Stimulated activated CD8-positive, alpha-beta memory T cell treated with anti-CD3 and anti-CD28 coated beads, Interleukin-12 subunit alpha, Interleukin-12 subunit beta, amount 100 ng/mL, for 4 hours (primary cell): ENCODE data around the gene EYA2.

Experiments used
- DNase-seq: peaks from one replicate; pipeline ENCODE4 v3.0.0-alpha.2; 2020; ENCODE audit warnings: low read depth

The EYA2 gene

DNA sequence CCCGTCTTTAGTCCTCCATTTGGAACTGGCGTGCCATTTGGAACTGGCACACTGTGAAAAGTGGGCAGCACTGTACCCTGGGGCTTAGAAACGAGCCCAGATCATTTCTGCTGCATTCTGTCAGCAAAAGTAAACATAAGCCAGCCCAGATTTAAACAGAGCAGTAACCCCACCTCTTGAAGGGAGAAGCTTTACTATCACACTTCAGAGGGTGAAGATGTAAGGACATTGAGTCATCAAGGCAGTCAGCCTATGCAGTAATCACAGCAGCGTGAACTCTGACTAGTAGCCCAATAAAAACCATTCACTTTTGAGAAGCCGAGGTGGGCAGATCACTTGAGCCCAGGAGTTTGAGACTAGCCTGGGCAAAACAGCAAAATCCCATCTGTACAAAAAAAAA is 216.9 kb downstream of the EYA2 start:
- no peak for DNase-seq

DNA sequence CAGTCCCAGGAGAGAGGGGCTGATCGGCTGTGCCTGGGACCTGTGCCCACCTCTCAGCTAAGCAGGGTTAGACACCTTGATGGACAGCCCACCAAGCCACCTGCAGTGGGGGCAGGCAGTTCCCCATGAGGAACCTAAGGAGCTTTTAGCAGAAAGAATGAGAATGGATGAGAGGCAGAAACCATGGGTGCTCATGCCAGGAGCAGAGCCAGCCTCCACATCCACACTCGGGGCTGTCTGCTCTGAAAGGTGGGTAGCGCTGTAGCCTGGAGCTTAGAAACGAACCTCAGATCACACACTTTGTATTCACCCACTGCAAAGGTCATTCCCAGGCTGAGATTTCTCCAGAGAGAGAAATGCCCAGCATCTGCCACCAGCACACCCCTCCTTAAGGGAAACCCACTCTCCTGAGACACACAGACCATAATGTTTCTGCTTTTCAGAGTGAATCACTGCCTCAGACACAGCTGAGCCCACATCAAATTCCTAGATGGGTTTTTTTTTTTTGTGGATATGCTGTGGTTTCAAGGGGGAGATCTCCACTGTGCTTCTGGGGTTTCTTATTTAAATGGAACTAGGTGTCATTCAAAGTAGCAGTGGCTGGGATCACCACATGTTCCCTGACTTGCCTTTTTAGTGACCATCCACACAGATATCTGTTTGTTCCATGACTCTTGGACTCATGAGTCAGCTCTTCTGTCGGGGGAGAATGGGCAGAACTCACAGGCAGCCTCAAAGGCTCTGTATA is 218.9 kb downstream of the EYA2 start:
- no peak for DNase-seq

DNA sequence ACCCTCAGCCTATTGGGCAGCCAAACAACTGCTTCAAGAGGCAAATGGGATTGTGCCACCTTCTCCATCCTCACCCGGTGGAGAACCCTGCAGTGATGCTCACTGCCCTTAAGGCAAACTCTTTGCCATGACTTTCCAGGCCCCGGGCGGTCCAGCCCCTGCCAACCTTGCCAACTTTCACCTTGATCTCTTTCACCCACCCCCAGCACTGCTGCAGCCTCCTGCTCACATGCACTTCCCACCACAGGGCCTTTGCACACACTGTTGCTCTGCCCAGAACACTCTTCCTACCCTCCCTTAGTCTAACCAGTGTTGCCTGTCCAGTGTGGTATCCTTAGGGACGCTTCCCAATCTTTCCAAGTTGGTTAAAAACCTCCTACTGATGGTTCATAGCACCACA is 221.1 kb downstream of the EYA2 start:
- DNase-seq: no peak

- DNase-seq: no peak
Measured at GRCh38 chr20:47117371-47117770, 222.7 kb downstream of the EYA2 start.

- DNase-seq: no peak
Measured at GRCh38 chr20:47117773-47118172, 223.1 kb downstream of the EYA2 start.

- DNase-seq: no peak
Measured at GRCh38 chr20:47118206-47118605, 223.6 kb downstream of the EYA2 start.

- DNase-seq: no peak
Measured at GRCh38 chr20:47118641-47119040, 224.0 kb downstream of the EYA2 start.

DNA sequence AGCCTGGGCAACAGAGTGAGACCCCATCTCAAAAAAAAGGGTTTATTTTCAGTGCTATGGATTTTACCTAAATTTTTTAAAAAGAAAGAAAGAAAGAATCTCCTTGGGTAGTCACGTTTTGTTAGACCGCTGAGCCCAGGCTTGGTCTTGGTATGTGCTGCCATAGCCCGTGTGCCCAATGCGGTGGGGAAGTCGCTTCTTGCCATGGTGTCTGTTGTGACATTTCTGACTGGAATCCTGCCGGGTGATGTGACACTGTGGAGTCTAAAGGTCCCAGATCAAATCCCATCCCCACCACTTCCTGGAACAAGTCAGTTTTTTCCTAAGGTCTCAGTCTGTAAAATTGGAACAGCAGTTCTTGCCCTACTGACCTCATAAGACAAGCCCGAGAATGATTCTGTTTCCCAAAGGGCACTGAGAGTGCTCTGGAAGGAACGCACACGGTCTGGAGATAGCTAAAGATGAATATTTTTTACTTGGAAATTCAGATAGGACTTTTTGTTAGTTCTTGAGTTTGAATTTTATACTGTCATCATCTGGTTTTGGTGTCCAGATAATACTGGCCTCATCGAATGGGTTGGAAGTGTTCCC is 225.8 kb downstream of the EYA2 start:
- no peak for DNase-seq

- DNase-seq: no peak
Measured at GRCh38 chr20:47122560-47122959, 227.9 kb downstream of the EYA2 start.

- no peak for DNase-seq
Measured at GRCh38 chr20:47124181-47124717, 229.6 kb downstream of the EYA2 start.

- no peak for DNase-seq
Measured at GRCh38 chr20:47125508-47125757, 230.8 kb downstream of the EYA2 start.

DNA sequence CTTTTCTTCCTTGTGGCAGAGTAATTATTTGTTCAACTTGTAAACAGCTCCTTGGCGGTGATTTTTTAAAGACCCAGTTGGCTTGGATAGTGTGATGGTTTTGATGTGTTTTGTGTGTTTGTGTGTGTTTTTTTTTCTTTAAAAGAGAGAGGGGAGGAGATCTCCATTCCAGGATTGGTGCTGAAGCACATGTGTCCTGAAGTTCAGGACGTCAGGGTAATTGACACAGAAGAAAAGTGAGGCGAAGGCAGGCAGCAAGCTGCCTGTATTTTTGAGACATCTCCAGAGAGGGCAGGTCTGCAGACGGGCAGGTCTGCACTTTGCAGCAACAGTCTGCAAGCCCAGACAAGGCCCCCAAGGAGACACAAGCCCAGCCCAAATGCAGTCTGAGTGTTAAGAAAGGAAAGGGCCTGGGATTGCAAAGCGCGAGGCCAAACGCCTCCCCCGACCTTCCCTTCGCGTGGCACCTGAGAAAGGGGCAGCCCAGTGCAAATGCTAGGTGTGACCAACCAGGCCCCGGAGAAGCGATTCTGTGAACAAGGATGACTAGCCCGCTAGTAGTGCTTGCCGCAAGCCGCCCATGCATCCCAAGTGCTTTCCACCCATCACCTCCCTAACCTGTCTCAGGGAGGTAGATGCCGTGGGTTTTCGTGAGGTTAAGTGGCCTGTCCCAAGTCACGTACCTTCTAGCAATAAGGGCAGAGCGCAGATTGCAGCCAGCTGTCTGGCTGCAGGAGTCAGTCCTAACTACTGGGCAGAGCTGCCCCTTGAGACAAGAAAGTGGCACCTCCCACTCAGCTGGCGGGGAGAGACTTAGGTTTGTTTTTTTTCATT is 231.3 kb downstream of the EYA2 start:
- no peak for DNase-seq

GRCh38 chr20:47126709-47127108 is 232.1 kb downstream of the EYA2 start:
- no peak for DNase-seq

DNA sequence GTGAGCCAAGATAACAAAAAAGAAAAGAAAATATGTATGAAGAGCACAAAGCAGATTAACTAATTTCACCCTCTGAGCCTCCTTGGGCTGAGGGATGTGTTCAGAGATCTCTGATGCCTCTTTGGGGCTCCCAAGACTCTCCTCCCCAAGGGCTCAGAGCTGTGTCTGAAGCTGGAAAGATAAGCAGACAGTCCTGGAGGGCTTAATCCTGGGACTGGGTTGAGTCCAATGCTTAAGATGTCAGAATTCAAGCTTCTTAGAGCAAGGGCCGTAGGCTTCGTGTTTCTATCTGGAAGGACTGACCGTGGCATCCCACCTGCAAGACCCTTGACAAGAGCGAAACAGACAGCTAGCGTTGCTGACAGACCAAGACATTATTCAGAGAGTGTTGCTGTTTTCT is 232.9 kb downstream of the EYA2 start:
- no peak for DNase-seq

DNA sequence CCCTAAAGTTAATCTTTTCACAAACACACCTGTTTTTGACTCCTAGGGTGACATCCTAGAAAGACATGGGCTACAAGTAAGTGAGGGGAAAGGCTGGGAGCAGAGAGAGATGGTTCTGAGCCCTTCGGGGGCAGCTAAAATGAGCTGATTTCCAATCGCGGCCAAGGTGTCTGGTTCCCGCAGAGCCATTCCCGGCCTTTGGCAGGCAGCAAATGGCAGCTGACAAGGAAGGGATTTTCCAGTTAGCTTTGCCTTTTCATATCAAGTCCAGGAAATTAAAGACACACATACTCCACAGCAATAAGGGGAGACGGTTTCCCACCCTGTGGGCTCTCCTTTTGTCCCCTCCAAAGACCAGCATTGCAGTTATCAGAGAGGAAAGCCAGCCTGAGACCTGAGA is 233.4 kb downstream of the EYA2 start:
- DNase-seq: no peak

- no peak for DNase-seq
Measured at GRCh38 chr20:47129306-47129705, 234.7 kb downstream of the EYA2 start.

GRCh38 chr20:47133809-47134456 is 239.3 kb downstream of the EYA2 start:
- no peak for DNase-seq

GRCh38 chr20:47136782-47137181 is 242.1 kb downstream of the EYA2 start:
- no peak for DNase-seq

GRCh38 chr20:47137231-47137870 is 242.7 kb downstream of the EYA2 start:
- DNase-seq: no peak

DNA sequence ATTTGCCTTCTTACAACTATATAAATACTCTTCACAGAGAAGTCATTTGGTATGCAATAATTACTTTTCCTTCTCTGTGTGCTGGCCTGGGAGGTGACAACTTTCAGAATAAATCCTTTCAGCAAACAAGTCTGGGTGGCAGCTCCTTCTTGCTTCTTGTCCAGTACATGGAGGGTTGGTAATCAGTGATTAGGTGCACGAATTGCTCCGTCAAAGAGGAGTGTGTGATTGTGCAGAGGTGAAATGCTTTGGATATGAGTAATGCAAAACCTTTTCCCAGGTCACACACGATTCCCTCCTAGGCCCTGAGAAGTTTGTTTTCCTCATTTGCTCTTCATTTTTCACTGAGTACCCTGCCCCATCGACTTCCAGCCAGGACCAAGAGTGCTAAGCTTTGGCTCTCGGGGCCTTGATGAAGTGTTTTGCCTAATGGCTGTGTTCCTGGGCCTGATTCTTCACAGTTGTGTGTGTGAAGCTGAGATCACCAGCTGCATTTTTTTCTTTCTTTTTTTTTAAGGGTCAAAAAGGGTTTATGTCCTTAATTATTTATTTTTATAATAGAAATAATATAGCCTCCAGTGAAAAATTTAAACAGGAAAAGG is 245.4 kb downstream of the EYA2 start:
- no peak for DNase-seq

DNA sequence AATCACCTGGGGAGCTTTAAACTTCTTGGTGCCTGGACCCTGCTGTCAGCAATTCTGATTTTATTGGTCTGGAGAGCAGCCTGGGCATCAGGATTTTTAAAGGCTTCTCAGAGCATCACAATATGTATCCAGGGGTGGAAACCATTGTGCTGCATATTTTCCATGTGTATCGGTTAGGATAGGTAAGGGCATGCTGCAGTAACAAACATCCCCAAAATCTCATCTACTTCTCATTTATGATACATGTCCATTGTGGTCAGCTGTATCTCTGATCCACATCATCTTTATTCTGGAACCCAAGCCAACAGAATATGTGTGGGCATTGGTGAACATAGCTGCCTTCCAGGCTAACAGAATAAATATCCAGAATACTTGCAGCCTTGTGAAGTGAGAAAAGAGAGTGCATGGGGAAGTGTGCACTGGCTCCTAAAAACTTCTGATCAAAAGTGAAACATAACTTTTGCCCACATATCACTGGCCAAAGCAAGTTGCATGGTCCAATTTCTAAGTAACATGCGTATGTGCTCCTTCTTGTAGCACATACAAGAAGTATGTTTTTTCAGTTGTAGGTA is 246.8 kb downstream of the EYA2 start:
- no peak for DNase-seq
